LNCAP (cell line): ENCODE measurements around the gene CFAP20DC.
A peak's percentile ranks its signal among the peaks of the same experiment; 100 is the strongest.

Experiments used
- CTCF ChIP-seq: fragments of 450-650 bp; IDR thresholded peaks from 2 replicates; pipeline ENCODE4 v1.5.1; 2017; ENCODE audit warnings: mild to moderate bottlenecking

CFAP20DC gene

GRCh38 chr3:59079962-59080361, 30.1 kb upstream of the CFAP20DC start:
- no peak for TF ChIP-seq CTCF

GRCh38 chr3:59074764-59075163, 24.9 kb upstream of the CFAP20DC start:
- TF ChIP-seq CTCF: no peak

DNA sequence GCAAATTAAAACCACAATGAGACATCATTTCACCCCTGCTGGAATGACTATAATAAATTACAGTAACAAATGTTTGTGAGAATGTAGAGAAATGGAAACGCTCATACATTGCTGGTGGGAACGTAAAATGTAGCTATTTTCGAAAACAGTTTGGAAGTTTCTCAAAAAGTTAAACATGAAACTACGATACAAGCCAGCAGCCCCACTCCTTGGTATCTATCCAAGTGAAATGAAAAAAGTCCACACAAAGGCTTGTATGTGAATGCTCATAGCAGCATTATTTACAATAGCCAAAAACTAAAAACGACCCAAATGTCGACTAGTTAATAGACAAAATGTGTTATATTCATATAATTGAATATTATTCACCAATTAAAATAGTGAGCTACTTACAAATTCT, 22.9 kb upstream of the CFAP20DC start:
- TF ChIP-seq CTCF: no peak

DNA sequence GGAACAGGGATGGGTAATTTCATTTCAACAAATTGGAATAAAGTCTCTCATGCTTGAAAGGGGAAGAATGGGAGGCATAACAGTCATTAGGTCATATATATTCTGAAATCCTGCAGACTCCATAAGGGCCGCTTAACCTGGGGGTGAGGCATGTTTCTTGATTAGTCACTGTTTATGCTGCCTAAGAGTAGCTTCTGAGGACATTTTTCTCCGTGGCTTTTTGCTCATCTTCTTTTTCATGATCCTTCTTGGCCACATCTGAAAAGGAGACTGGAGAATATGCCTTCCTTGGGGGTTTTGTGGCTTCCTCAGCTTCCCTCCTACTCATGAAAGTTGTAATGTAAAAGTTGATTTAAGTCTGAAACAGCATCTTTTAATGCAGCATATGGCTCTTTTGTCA, 20.0 kb upstream of the CFAP20DC start:
- no peak for TF ChIP-seq CTCF

DNA sequence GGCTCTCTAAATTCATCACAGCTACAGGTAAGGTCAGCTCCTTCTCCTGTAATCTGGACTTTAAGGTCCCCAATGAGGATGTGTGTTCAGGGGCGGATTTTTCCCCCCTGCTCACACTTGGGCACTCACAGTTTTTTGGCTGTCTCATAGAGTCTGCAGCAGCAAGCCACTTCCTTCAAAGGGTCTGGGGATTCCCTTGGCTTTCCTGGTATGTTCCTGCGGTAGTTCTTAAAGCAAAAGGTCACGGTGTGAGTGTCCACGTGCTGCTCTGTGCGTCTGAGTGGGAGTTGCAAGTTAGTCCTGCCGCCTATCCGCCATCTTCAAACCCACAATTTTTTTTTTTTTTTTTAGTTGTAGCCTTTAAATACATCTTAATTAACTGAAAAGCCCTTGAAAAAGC, 15.4 kb upstream of the CFAP20DC start:
- TF ChIP-seq CTCF: no peak

GRCh38 chr3:59064728-59065127, 14.9 kb upstream of the CFAP20DC start:
- TF ChIP-seq CTCF: no peak

DNA sequence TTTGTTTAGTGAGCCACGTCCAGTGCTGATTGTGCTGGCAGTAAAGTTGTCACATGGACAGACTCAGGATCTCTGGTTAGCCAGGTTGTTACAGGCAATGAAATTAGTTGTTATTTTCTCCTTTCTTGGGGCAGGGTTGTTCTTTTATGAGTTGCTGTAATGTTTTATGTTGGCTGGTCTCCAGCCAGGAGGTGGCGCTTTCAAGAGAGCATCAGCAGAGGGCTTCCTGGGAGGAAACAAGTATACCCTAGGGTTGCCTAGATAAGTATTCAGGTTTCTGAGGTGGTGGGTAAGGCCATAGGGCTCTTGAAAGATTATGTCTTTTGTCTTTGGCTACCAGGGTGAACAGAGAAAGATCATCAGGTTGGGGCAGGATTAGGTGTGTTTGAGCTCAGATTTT, 14.5 kb upstream of the CFAP20DC start:
- TF ChIP-seq CTCF: peak; percentile 21; the same call in 1 of the 2 replicates

DNA sequence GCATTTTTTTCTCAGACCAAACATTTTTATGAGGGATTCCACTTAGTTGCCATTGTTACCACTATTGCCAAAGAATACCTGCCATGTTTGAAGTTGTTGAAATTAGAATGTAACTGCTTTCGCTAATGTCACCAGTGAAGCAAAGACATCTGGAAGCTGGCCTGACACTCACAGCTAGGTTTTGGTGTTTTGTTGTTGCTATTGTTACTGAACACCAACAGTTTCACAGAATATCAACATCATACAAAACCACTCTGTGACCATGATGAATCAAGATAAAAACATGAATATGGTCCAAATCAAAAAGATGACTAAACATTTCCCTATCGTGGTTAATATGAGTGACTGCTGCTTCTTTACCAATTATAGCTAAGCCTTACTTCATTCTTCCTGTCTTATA, 6.9 kb upstream of the CFAP20DC start:
- TF ChIP-seq CTCF: no peak
